ENCODE measurements around the gene ARAP1.

The ARAP1 gene

GRCh38 chr11:72683782-72684200, 68.4 kb downstream of the ARAP1 start:
- peak; percentile 60 for DNase-seq

GRCh38 chr11:72682858-72683243, 69.4 kb downstream of the ARAP1 start:
- no peak for DNase-seq

GRCh38 chr11:72682238-72682857, 69.9 kb downstream of the ARAP1 start:
- DNase-seq: no peak

GRCh38 chr11:72681226-72682153, 70.7 kb downstream of the ARAP1 start:
- DNase-seq: no peak

- no peak for DNase-seq
Observed at GRCh38 chr11:72680624-72681158, 71.5 kb downstream of the ARAP1 start.

- no peak for DNase-seq
Observed at GRCh38 chr11:72679869-72680268, 72.3 kb downstream of the ARAP1 start.

- DNase-seq: no peak
Observed at GRCh38 chr11:72678524-72678923, 73.7 kb downstream of the ARAP1 start.

GRCh38 chr11:72676861-72677341, 75.3 kb downstream of the ARAP1 start:
- peak; percentile 69 for DNase-seq

GRCh38 chr11:72675221-72675620, 77.0 kb downstream of the ARAP1 start:
- no peak for DNase-seq

GRCh38 chr11:72673943-72674828, 78.0 kb downstream of the ARAP1 start, which contains the start of gene PDE2A:
TSS of gene PDE2A (minus strand) at chr11:72674422. CDS start at chr11:72674207, 215 bp downstream.
- DNase-seq: no peak

- no peak for DNase-seq
Observed at GRCh38 chr11:72673284-72673942, 78.8 kb downstream of the ARAP1 start.

GRCh38 chr11:72672597-72673238, 79.5 kb downstream of the ARAP1 start:
- DNase-seq: no peak

GRCh38 chr11:72671152-72672099, 80.8 kb downstream of the ARAP1 start:
- no peak for DNase-seq

GRCh38 chr11:72670041-72670440, 82.2 kb downstream of the ARAP1 start:
- no peak for DNase-seq

- DNase-seq: no peak
Observed at GRCh38 chr11:72669527-72669926, 82.7 kb downstream of the ARAP1 start.

- no peak for DNase-seq
Observed at GRCh38 chr11:72668629-72669347, 83.4 kb downstream of the ARAP1 start.

GRCh38 chr11:72665911-72666472, 86.2 kb downstream of the ARAP1 start:
- DNase-seq: no peak

- no peak for DNase-seq
Observed at GRCh38 chr11:72662036-72662435, 90.2 kb downstream of the ARAP1 start.

- DNase-seq: no peak
Observed at GRCh38 chr11:72661486-72661885, 90.7 kb downstream of the ARAP1 start.
